ENCODE measurements around the gene NEMP1.
"Not testable (repeated sequence)": the region's sequence is repeated elsewhere in the genome, so short reads cannot be mapped to it uniquely, and the experiment has no call there.

The NEMP1 gene

GRCh38 chr12:57092876-57093414 is 14.4 kb upstream of the NEMP1 start:
- no peak for DNase-seq (ENCODE audit: extremely low read depth in 1 of 2, low read depth in 1 of 2)

DNA sequence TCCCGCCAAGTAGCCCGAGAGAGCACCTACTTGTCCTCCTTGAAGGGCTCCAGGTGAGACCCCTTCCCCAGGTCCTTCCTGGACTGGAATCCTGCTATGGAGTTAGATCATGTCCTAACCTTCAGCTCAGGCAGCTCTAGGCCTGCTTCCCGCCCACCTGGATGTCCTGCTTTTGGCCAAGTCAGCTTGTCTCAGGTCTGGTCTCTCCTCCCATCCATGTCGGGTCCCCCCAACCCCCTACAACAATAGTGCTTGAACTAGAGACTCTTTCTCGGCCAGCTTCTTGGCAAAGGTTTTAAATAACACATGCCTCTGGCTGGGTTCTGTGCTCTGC is 13.9 kb upstream of the NEMP1 start:
- DNase-seq (ENCODE audit: extremely low read depth in 1 of 2, low read depth in 1 of 2), result no peak

- no peak for DNase-seq (ENCODE audit: extremely low read depth in 1 of 2, low read depth in 1 of 2)
These were observed 13.3 kb upstream of the NEMP1 start for GRCh38 chr12:57091638-57092528.

DNA sequence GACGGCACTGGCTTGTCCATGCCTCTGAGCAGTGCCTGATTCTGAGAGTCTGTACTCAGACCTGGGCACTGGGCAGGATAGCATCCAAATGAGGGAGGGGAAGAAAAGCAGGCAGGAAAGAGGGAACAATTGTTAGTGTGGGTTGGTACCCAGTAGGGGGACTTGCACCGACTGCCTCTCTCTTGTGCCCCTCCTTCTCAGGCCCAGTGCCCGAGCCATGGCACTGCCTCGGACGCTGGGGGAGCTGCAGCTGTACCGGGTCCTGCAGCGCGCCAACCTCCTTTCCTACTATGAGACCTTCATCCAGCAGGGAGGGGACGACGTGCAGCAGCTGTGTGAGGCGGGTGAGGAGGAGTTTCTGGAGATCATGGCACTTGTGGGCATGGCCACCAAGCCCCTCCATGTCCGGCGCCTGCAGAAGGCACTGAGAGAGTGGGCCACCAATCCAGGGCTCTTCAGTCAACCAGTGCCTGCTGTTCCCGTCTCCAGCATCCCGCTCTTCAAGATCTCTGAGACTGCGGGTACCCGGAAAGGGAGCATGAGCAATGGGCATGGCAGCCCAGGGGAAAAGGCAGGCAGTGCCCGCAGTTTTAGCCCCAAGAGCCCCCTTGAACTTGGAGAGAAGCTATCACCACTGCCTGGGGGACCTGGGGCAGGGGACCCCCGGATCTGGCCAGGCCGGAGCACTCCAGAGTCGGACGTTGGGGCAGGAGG is 12.5 kb upstream of the NEMP1 start:
- no peak for DNase-seq (ENCODE audit: extremely low read depth in 1 of 2, low read depth in 1 of 2)

GRCh38 chr12:57090490-57090889 is 11.9 kb upstream of the NEMP1 start:
- no peak for DNase-seq (ENCODE audit: extremely low read depth in 1 of 2, low read depth in 1 of 2)

DNA sequence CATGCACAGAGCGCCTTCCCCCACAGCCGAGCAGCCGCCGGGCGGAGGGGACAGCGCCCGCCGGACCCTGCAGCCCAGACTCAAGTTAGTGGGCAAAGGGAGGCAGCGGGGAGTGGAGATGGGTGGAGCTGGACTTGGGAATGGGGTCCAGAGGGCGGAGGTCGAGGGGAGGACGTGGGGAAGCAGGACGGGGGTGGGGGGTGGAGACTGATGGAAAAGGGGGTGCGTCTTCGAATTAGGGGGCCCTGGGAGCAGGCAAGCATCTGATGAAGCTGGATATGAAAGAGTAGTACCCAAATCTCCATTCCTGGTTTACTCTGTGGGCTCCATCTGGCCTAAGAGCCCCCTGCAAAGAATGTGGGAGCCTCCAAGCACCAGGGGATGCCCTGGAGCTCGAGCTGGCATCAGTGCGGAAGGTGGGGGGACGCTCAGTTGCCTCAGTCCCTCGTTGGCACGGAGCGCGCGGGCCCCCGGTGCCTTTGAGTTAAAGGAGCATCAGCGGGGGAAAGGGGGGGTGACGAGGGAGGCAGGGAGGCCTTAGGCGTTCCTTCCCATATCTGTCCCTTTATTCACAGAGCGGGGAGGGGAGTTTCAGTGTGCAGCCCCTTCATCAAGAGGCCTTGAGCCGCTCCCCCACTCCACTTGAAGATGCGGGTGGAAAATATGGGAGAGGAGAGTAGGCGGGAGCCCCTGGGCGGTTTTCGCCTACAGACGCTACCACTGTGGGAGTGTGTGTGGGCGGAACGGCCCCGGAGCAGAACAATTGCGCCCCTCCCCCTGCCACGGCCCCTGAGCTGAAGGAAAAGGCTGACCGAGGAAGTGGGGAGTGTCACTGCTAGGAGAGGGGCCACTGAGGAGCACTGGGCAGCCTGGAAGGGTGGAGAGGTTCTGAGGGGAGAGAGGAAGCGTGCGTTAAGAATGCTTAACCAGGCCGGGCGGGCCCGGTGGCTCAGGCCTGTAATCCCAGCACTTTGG is 11.0 kb upstream of the NEMP1 start:
- peak in 1 of 2 donors; percentile 39 for DNase-seq (ENCODE audit: extremely low read depth in 1 of 2, low read depth in 1 of 2)

GRCh38 chr12:57088354-57089270 is 10.0 kb upstream of the NEMP1 start, which contains the start of gene NAB2:
Gene NAB2, plus strand, starts transcription at chr12:57089114. Its CDS starts 158 bp downstream, at chr12:57089272.
- DNase-seq (ENCODE audit: extremely low read depth in 1 of 2, low read depth in 1 of 2), result peak; percentile 89 to 91

- DNase-seq (ENCODE audit: extremely low read depth in 1 of 2, low read depth in 1 of 2), result peak; percentile 64 to 73
These were observed 9.2 kb upstream of the NEMP1 start for GRCh38 chr12:57087691-57088353.

GRCh38 chr12:57087010-57087690 is 8.6 kb upstream of the NEMP1 start:
- peak; percentile 93 to 95 for DNase-seq (ENCODE audit: extremely low read depth in 1 of 2, low read depth in 1 of 2)

DNA sequence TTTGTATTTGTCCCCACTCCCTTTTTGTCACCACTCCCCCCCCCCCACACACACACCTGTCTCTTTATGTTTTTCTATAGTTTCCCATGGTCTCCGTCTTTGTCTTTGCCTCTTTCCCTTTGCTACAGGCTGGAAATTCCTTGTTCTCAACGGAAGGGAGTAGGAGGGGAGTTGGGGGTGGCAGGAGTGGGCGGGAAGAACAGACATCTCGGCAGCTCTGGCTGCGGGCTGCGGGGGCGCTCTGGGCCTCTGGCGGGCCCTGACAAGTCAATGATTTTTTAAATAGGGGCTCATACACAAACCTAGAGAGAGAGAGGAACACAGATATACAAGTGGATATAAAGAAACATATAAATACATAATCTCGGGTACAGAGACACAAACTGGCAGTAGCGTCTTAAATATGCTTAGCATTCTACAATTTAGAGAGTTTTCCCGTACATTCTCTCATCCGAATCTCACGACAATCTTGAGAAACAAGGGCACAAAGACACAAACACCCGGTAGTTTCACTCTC is 8.0 kb upstream of the NEMP1 start:
- peak in 1 of 2 donors; percentile 41 for DNase-seq (ENCODE audit: extremely low read depth in 1 of 2, low read depth in 1 of 2)

DNA sequence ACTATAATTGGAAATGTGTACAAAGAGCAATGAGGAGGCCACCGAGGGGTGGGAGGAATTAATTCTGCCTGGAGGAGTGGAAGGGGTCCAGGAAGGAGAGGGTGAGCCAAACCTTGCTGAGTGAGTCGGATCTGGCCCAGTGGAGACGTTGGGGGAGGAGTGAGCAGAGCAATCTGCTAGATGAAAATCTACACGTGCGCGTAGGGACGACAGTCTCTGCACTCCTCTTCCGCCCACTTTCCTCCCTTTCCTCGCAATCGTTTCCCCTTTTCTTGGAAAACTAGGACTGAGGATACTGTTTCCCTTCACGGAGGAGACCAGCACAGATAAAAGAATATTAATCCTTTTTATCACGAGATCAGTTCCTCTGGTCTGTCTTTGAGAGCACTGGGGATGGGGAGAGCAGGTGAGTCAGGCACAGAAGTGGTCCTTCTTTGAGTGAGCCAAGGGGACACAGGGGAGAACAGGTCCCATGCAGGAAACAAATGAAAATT is 7.5 kb upstream of the NEMP1 start:
- DNase-seq (ENCODE audit: extremely low read depth in 1 of 2, low read depth in 1 of 2), result no peak

GRCh38 chr12:57080855-57081254 is 2.3 kb upstream of the NEMP1 start:
- no peak for DNase-seq (ENCODE audit: extremely low read depth in 1 of 2, low read depth in 1 of 2)

GRCh38 chr12:57079821-57080220 is 1.2 kb upstream of the NEMP1 start:
- DNase-seq (ENCODE audit: extremely low read depth in 1 of 2, low read depth in 1 of 2), result no peak

- not testable (repeated sequence) for DNase-seq (ENCODE audit: extremely low read depth in 1 of 2, low read depth in 1 of 2)
These were observed 4.8 kb downstream of the NEMP1 start for GRCh38 chr12:57073566-57074450.

DNA sequence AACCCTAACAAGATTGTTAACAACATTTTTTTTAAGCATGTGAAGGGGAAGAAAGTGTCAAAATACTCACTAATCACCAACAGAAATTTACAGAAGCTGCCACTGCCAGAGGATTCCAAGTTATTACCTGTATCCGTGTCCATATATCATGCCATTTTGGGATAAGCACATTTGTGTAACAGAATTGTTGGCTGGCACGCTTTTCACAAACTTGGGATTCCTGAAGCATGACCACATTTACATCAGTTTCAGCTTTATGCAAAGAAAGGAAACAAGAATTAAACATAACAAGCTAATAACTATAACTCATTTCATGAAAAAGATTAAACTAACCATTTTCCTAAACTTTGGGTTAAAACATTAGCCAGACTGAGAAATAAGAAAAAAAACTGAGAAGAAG is 5.9 kb downstream of the NEMP1 start:
- no peak for DNase-seq (ENCODE audit: extremely low read depth in 1 of 2, low read depth in 1 of 2)

DNA sequence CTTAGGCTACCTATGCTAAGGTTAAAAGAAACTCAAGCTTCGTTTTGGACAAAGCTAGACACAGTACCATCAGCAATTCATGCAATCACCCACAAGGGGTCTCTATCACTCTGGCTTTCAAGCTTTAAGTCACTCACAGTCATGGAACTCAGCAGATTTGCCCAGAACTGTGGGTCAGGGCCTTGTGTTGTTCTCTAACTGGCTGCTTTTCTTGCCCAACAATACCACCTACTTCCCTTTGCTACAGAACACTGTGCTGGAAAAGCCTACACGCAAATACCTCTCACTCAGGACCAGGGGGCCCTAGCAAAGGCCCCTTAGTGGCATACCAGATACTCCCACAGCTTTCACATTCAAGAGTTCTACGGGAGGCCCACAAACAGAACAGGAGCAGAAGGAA is 9.1 kb downstream of the NEMP1 start:
- DNase-seq (ENCODE audit: extremely low read depth in 1 of 2, low read depth in 1 of 2), result no peak

DNA sequence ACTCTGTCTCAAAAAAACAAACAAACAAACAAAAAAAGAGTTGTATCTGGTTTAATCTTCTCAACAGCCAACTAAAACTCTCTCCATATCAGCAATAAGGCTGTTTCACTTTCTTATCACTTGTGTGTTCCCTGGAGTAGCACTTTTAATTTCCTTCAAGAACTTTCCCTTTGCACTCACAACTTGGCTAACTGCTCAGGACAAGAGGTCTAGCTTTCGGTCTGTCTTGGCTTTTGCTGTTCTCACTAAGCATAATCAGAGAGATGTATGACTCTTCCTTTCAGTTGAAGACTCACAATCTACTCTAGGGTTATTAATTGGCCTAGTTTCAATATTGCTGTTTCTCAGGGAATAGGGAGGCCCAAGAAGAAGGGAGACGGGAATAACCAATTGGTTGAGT is 12.3 kb downstream of the NEMP1 start:
- no peak for DNase-seq (ENCODE audit: extremely low read depth in 1 of 2, low read depth in 1 of 2)

All from activated CD8-positive, alpha-beta memory T cell treated with anti-CD3 and anti-CD28 coated beads for 1 hour (primary cell).